GM23338 (cell line): ENCODE results near the gene SLC9A3. TPM values are rescaled to one million over a fixed set of nuclear protein-coding genes. Genes with fewer than 3 reads are reported as not detected.

ENCODE experiments used
- ATAC-seq: fragments of 200-7000 bp; cut with Tn5 transposase; 3 replicates; pipeline ENCODE4 v1.9.1; 2020
- DNase-seq: peaks from one replicate; pipeline ENCODE4 v3.0.0-alpha.2; 2015; ENCODE audit warnings: low spot score
- H2AFZ ChIP-seq: fragments of 200-600 bp; sonication (generic); 2 replicates; pipeline ENCODE4 v1.8.0; 2016; ENCODE audit warnings: antibody characterized with exemption, mild to moderate bottlenecking, moderate library complexity
- H3F3A ChIP-seq: fragments of 200-600 bp; sonication (generic); replicated peaks from 2 replicates; pipeline ENCODE4 v1.8.0; 2017; ENCODE audit warnings: antibody characterized with exemption, mixed run types, low read depth
- H3K27ac ChIP-seq: fragments of 200-600 bp; sonication (generic); 2 replicates; pipeline ENCODE4 v1.6.1; 2016; ENCODE audit warnings: low read depth
- H3K27me3 ChIP-seq: fragments of 200-600 bp; sonication (generic); 2 replicates; pipeline ENCODE4 v1.8.0; 2016; ENCODE audit warnings: mild to moderate bottlenecking, mixed run types, moderate library complexity; ENCODE audit not compliant: insufficient read depth
- H3K36me3 ChIP-seq: fragments of 200-600 bp; sonication (generic); 2 replicates; pipeline ENCODE4 v1.8.0; 2016; ENCODE audit warnings: mild to moderate bottlenecking; ENCODE audit not compliant: insufficient read depth
- H3K4me1 ChIP-seq: fragments of 200-600 bp; sonication (generic); 2 replicates; pipeline ENCODE4 v1.8.0; 2016; ENCODE audit warnings: mild to moderate bottlenecking, moderate library complexity; ENCODE audit not compliant: insufficient read depth
- H3K4me2 ChIP-seq: fragments of 200-600 bp; sonication (generic); 2 replicates; pipeline ENCODE4 v1.7.1; 2017; ENCODE audit warnings: mixed run types
- H3K4me3 ChIP-seq: fragments of 200-600 bp; sonication (generic); 2 replicates; pipeline ENCODE4 v1.6.1; 2016; ENCODE audit warnings: mixed run types
- H3K79me2 ChIP-seq: fragments of 200-600 bp; sonication (generic); replicated peaks from 2 replicates; pipeline ENCODE4 v1.8.0; 2017; ENCODE audit warnings: mild to moderate bottlenecking; ENCODE audit not compliant: insufficient read depth
- H3K9me2 ChIP-seq: fragments of 200-600 bp; sonication (generic); 2 replicates; pipeline ENCODE4 v1.8.0; 2017; ENCODE audit not compliant: insufficient read depth
- H4K20me1 ChIP-seq: fragments of 200-600 bp; sonication (generic); replicated peaks from 2 replicates; pipeline ENCODE4 v1.8.0; 2017; ENCODE audit warnings: mild to moderate bottlenecking; ENCODE audit not compliant: insufficient read depth
- H3K27ac Mint-ChIP-seq: 2 replicates; pipeline ENCODE4 v1.8.0; 2020; ENCODE audit warnings: inconsistent platforms, mild to moderate bottlenecking, moderate library complexity, mixed read lengths
- H3K27me3 Mint-ChIP-seq: 3 replicates; pipeline ENCODE4 v1.8.0; 2022; ENCODE audit warnings: low read depth, mild to moderate bottlenecking, moderate library complexity, mixed read lengths, inconsistent platforms; ENCODE audit not compliant: insufficient read depth, poor library complexity
- H3K36me3 Mint-ChIP-seq: 3 replicates; pipeline ENCODE4 v1.8.0; 2021; ENCODE audit warnings: low read depth, mild to moderate bottlenecking, inconsistent platforms, moderate library complexity, mixed read lengths
- H3K4me1 Mint-ChIP-seq: 3 replicates; pipeline ENCODE4 v1.8.0; 2020; ENCODE audit warnings: mild to moderate bottlenecking, inconsistent platforms, mixed read lengths
- H3K4me3 Mint-ChIP-seq: 3 replicates; pipeline ENCODE4 v1.8.0; 2021; ENCODE audit warnings: moderate library complexity, mild to moderate bottlenecking, inconsistent platforms, mixed read lengths
- H3K9me3 Mint-ChIP-seq: 3 replicates; pipeline ENCODE4 v1.8.0; 2020; ENCODE audit warnings: moderate library complexity, mild to moderate bottlenecking, inconsistent platforms, mixed read lengths
- EZH2 ChIP-seq: fragments of 200-600 bp; sonication (generic); IDR thresholded peaks from one replicate; pipeline ENCODE4 v1.8.0; 2017; ENCODE audit warnings: antibody characterized with exemption, mild to moderate bottlenecking, low read depth; ENCODE audit not compliant: unreplicated experiment
- EZH2phosphoT487 ChIP-seq: fragments of 200-600 bp; sonication (generic); IDR thresholded peaks from one replicate; pipeline ENCODE4 v1.8.1; 2018; ENCODE audit warnings: antibody characterized with exemption; ENCODE audit not compliant: unreplicated experiment
- JUNB ChIP-seq: IDR thresholded peaks from one replicate; pipeline ENCODE4 v1.6.1; 2016; ENCODE audit warnings: antibody characterized with exemption; ENCODE audit not compliant: unreplicated experiment
- NANOG ChIP-seq: IDR thresholded peaks from 2 replicates; pipeline ENCODE4 v1.6.1; 2016; ENCODE audit warnings: antibody characterized with exemption, borderline replicate concordance
- POLR2AphosphoS5 ChIP-seq: IDR thresholded peaks from 2 replicates; pipeline ENCODE4 v1.6.1; 2016; ENCODE audit warnings: antibody characterized with exemption, low read depth
- STAT1 ChIP-seq: IDR thresholded peaks from one replicate; pipeline ENCODE4 v1.6.1; 2016; ENCODE audit warnings: antibody characterized with exemption; ENCODE audit not compliant: unreplicated experiment
- ZNF114 ChIP-seq: fragments of 250-450 bp; sonication (Bioruptor Pico); IDR thresholded peaks from 2 replicates; pipeline ENCODE4 v1.5.0; 2020; ENCODE audit warnings: mild to moderate bottlenecking, moderate library complexity
- ZNF331 ChIP-seq: fragments of 250-450 bp; sonication (Bioruptor Pico); IDR thresholded peaks from 2 replicates; pipeline ENCODE4 v1.5.0; 2020; ENCODE audit warnings: low read depth, mild to moderate bottlenecking, moderate library complexity
- polyA plus RNA-seq: library from polyadenylated mRNA; unstranded; fragments of >200 nt; fragmentation: Nextera tagmentation; extraction: Ambion mirVana; gene quantifications from 2 replicates; pipeline ENCODE4 v1.2.1, GENCODE V29; 2016
- total RNA-seq: library from RNA; depleted of rRNA; stranded (reverse); fragments of >200 nt; shearing (Covaris generic); gene quantifications from 2 replicates; pipeline ENCODE4 v1.2.3, GENCODE V29; 2014
- TF ChIP-seq, protein P1 (sequence below), 2 experiments: fragments of 200-600 bp in 1 of 2; sonication (generic) in 1 of 2; conservative IDR thresholded peaks; 2 replicates each; pipeline versions ENCODE4 v1.5.1 to v1.6.1; 2016 to 2017; ENCODE audit warnings: antibody characterized with exemption in 2 of 2, low read depth in 2 of 2, mild to moderate bottlenecking in 2 of 2, moderate library complexity in 1 of 2
- TF ChIP-seq, protein P2 (sequence below): fragments of 250-450 bp; sonication (Bioruptor Pico); IDR thresholded peaks from 2 replicates; pipeline ENCODE4 v1.5.0; 2020; ENCODE audit warnings: mild to moderate bottlenecking, moderate library complexity
- TF ChIP-seq, protein P3 (sequence below): IDR thresholded peaks from 2 replicates; pipeline ENCODE4 v1.6.1; 2016; ENCODE audit warnings: antibody characterized with exemption
- TF ChIP-seq, protein P4 (sequence below): IDR thresholded peaks from one replicate; pipeline ENCODE4 v1.6.1; 2018; ENCODE audit warnings: antibody characterized with exemption; ENCODE audit not compliant: unreplicated experiment

The SLC9A3 gene
- total and polyA plus RNA-seq, 2 experiments from 2014 or later, result 0.39 to 3.1 TPM

DNA sequence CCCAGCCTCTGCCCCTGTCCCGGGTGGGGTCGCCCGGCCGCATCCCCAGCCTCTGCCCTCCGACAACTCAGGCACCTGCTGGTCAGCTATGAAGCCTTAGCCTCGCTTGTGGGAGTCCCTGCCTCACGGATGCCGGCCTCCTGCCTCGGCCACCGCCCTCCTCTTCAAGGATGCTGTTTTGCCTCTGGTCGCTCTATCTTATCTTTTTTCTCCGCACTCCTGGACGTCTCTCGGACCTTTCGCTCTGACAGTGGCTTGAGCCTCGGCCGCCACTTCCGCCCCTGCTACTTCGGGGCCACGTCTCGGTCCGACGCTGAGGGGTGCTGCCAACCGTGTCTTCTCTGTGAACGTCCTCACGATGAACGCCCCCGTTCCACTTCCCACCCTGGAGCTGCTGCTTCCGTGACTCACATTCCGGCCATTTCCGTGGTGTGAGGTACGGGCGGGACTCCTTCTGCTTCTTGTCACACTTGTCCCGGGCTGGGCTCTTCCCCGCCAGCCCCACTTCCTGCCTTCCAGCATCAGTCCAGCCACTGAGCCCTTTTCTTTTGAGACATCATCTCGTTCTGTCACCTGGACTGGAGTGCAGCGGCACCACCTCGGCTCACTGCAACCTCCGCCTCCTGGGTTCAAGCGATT, 26.3 kb downstream of the SLC9A3 start:
- Histone ChIP-seq H3F3A (no peaks in the 10 kb centered on the region), H3K4me1 (no peaks in the 10 kb centered on the region), H3K27ac (no peak overlapping the region), H3K27me3 (peaks cover 16% of the 10 kb centered on the region), H4K20me1 (no peaks in the 10 kb centered on the region), H3K4me3 (no peak overlapping the region), H3K4me2 (no peak overlapping the region), H2AFZ (no peak overlapping the region), H3K36me3 (no peaks in the 10 kb centered on the region), H3K9me2 (no peaks in the 10 kb centered on the region), H3K79me2 (no peaks in the 10 kb centered on the region)
- TF ChIP-seq, protein P1, sequence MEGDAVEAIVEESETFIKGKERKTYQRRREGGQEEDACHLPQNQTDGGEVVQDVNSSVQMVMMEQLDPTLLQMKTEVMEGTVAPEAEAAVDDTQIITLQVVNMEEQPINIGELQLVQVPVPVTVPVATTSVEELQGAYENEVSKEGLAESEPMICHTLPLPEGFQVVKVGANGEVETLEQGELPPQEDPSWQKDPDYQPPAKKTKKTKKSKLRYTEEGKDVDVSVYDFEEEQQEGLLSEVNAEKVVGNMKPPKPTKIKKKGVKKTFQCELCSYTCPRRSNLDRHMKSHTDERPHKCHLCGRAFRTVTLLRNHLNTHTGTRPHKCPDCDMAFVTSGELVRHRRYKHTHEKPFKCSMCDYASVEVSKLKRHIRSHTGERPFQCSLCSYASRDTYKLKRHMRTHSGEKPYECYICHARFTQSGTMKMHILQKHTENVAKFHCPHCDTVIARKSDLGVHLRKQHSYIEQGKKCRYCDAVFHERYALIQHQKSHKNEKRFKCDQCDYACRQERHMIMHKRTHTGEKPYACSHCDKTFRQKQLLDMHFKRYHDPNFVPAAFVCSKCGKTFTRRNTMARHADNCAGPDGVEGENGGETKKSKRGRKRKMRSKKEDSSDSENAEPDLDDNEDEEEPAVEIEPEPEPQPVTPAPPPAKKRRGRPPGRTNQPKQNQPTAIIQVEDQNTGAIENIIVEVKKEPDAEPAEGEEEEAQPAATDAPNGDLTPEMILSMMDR (conservative IDR thresholded peaks at IDR 0.05; ENCODE audit: low read depth in 2 of 2), result no peak
- TF ChIP-seq STAT1 (no peak), ZNF114 (CRISPR knock-in tag) (no peak), EZH2 (no peak), POLR2AphosphoS5 (no peak), JUNB (no peak), ZNF331 (CRISPR knock-in tag) (no peak), NANOG (no peak), EZH2phosphoT487 (no peak)
- TF ChIP-seq, protein P2, sequence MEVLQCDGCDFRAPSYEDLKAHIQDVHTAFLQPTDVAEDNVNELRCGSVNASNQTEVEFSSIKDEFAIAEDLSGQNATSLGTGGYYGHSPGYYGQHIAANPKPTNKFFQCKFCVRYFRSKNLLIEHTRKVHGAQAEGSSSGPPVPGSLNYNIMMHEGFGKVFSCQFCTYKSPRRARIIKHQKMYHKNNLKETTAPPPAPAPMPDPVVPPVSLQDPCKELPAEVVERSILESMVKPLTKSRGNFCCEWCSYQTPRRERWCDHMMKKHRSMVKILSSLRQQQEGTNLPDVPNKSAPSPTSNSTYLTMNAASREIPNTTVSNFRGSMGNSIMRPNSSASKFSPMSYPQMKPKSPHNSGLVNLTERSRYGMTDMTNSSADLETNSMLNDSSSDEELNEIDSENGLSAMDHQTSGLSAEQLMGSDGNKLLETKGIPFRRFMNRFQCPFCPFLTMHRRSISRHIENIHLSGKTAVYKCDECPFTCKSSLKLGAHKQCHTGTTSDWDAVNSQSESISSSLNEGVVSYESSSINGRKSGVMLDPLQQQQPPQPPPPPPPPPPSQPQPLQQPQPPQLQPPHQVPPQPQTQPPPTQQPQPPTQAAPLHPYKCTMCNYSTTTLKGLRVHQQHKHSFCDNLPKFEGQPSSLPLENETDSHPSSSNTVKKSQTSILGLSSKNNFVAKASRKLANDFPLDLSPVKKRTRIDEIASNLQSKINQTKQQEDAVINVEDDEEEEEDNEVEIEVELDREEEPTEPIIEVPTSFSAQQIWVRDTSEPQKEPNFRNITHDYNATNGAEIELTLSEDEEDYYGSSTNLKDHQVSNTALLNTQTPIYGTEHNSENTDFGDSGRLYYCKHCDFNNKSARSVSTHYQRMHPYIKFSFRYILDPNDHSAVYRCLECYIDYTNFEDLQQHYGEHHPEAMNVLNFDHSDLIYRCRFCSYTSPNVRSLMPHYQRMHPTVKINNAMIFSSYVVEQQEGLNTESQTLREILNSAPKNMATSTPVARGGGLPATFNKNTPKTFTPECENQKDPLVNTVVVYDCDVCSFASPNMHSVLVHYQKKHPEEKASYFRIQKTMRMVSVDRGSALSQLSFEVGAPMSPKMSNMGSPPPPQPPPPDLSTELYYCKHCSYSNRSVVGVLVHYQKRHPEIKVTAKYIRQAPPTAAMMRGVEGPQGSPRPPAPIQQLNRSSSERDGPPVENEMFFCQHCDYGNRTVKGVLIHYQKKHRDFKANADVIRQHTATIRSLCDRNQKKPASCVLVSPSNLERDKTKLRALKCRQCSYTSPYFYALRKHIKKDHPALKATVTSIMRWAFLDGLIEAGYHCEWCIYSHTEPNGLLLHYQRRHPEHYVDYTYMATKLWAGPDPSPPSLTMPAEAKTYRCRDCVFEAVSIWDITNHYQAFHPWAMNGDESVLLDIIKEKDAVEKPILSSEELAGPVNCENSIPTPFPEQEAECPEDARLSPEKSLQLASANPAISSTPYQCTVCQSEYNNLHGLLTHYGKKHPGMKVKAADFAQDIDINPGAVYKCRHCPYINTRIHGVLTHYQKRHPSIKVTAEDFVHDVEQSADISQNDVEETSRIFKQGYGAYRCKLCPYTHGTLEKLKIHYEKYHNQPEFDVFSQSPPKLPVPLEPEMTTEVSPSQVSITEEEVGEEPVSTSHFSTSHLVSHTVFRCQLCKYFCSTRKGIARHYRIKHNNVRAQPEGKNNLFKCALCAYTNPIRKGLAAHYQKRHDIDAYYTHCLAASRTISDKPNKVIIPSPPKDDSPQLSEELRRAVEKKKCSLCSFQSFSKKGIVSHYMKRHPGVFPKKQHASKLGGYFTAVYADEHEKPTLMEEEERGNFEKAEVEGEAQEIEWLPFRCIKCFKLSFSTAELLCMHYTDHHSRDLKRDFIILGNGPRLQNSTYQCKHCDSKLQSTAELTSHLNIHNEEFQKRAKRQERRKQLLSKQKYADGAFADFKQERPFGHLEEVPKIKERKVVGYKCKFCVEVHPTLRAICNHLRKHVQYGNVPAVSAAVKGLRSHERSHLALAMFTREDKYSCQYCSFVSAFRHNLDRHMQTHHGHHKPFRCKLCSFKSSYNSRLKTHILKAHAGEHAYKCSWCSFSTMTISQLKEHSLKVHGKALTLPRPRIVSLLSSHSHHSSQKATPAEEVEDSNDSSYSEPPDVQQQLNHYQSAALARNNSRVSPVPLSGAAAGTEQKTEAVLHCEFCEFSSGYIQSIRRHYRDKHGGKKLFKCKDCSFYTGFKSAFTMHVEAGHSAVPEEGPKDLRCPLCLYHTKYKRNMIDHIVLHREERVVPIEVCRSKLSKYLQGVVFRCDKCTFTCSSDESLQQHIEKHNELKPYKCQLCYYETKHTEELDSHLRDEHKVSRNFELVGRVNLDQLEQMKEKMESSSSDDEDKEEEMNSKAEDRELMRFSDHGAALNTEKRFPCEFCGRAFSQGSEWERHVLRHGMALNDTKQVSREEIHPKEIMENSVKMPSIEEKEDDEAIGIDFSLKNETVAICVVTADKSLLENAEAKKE (CRISPR knock-in tag), result no peak
- TF ChIP-seq, protein P3, sequence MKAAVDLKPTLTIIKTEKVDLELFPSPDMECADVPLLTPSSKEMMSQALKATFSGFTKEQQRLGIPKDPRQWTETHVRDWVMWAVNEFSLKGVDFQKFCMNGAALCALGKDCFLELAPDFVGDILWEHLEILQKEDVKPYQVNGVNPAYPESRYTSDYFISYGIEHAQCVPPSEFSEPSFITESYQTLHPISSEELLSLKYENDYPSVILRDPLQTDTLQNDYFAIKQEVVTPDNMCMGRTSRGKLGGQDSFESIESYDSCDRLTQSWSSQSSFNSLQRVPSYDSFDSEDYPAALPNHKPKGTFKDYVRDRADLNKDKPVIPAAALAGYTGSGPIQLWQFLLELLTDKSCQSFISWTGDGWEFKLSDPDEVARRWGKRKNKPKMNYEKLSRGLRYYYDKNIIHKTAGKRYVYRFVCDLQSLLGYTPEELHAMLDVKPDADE, result no peak
- TF ChIP-seq, protein P4, sequence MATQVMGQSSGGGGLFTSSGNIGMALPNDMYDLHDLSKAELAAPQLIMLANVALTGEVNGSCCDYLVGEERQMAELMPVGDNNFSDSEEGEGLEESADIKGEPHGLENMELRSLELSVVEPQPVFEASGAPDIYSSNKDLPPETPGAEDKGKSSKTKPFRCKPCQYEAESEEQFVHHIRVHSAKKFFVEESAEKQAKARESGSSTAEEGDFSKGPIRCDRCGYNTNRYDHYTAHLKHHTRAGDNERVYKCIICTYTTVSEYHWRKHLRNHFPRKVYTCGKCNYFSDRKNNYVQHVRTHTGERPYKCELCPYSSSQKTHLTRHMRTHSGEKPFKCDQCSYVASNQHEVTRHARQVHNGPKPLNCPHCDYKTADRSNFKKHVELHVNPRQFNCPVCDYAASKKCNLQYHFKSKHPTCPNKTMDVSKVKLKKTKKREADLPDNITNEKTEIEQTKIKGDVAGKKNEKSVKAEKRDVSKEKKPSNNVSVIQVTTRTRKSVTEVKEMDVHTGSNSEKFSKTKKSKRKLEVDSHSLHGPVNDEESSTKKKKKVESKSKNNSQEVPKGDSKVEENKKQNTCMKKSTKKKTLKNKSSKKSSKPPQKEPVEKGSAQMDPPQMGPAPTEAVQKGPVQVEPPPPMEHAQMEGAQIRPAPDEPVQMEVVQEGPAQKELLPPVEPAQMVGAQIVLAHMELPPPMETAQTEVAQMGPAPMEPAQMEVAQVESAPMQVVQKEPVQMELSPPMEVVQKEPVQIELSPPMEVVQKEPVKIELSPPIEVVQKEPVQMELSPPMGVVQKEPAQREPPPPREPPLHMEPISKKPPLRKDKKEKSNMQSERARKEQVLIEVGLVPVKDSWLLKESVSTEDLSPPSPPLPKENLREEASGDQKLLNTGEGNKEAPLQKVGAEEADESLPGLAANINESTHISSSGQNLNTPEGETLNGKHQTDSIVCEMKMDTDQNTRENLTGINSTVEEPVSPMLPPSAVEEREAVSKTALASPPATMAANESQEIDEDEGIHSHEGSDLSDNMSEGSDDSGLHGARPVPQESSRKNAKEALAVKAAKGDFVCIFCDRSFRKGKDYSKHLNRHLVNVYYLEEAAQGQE, result no peak
- peaks cover 14% of the 10 kb centered on the region for H3K4me1 Mint-ChIP-seq
- no peak for DNase-seq
- H3K27ac Mint-ChIP-seq, result no peak overlapping the region
- no peak overlapping the region for H3K4me3 Mint-ChIP-seq
- no peaks in the 10 kb centered on the region; the same call in 2 of the 3 replicates for H3K36me3 Mint-ChIP-seq
- peaks cover 4% of the 10 kb centered on the region; the same call in 1 of the 3 replicates for H3K9me3 Mint-ChIP-seq
- peaks cover 86% of the 10 kb centered on the region for H3K27me3 Mint-ChIP-seq
- ATAC-seq, result no peak
